Stimulated activated CD4-positive, alpha-beta T cell treated with anti-CD3 and anti-CD28 coated beads, Interleukin-4, amount 100 ng/mL, for 4 hours (primary cell): ENCODE data around the gene BTRC.
"Not testable (repeated sequence)": the region's sequence is repeated elsewhere in the genome, so short reads cannot be mapped to it uniquely, and the experiment has no call there.

Experiments
- DNase-seq, 2 experiments: peaks; one replicate each; pipeline ENCODE4 v3.0.0-alpha.2; 2020

Gene BTRC

GRCh38 chr10:101353692-101354327 is at the start of gene BTRC:
Gene BTRC (plus strand): TSS chr10:101354165. CDS start chr10:101354181, 16 bp downstream.
- peak; percentile 86 to 97 for DNase-seq

- no peak for DNase-seq
Observed at GRCh38 chr10:101304316-101304715, 49.6 kb upstream of the BTRC start.

GRCh38 chr10:101305320-101306241 is 48.4 kb upstream of the BTRC start:
- no peak for DNase-seq

- DNase-seq, result no peak
Observed at GRCh38 chr10:101308051-101308450, 45.9 kb upstream of the BTRC start.

GRCh38 chr10:101310529-101311184 is 43.3 kb upstream of the BTRC start:
- DNase-seq, result no peak

GRCh38 chr10:101311185-101312066 is 42.5 kb upstream of the BTRC start:
- no peak for DNase-seq

GRCh38 chr10:101319241-101319915 is 34.6 kb upstream of the BTRC start:
- no peak for DNase-seq

- no peak for DNase-seq
Observed at GRCh38 chr10:101321073-101321472, 32.9 kb upstream of the BTRC start.

GRCh38 chr10:101322266-101323108 is 31.5 kb upstream of the BTRC start:
- no peak for DNase-seq

GRCh38 chr10:101323495-101323894 is 30.5 kb upstream of the BTRC start:
- DNase-seq, result no peak

GRCh38 chr10:101327454-101327853 is 26.5 kb upstream of the BTRC start:
- DNase-seq, result not testable (repeated sequence)

- no peak for DNase-seq
Observed at GRCh38 chr10:101329341-101330032, 24.5 kb upstream of the BTRC start.

GRCh38 chr10:101330231-101330630 is 23.7 kb upstream of the BTRC start:
- no peak for DNase-seq

- DNase-seq, result no peak
Observed at GRCh38 chr10:101330631-101331225, 23.2 kb upstream of the BTRC start.

GRCh38 chr10:101331956-101332355 is 22.0 kb upstream of the BTRC start:
- no peak for DNase-seq

GRCh38 chr10:101334259-101334658 is 19.7 kb upstream of the BTRC start:
- not testable (repeated sequence) for DNase-seq

- no peak for DNase-seq
Observed at GRCh38 chr10:101336382-101336781, 17.6 kb upstream of the BTRC start.

GRCh38 chr10:101337836-101338235 is 16.1 kb upstream of the BTRC start:
- DNase-seq, result no peak

- no peak for DNase-seq
Observed at GRCh38 chr10:101341438-101341837, 12.5 kb upstream of the BTRC start.

- no peak for DNase-seq
Observed at GRCh38 chr10:101346177-101346576, 7.8 kb upstream of the BTRC start.
